CD4-positive, alpha-beta T cell (primary cell): Measurements from ENCODE around the gene PSMB3. TPM values are rescaled to one million over a fixed set of nuclear protein-coding genes. Genes with fewer than 3 reads are reported as not detected.

Experiments used
- ATAC-seq: fragments of 200-7000 bp; cut with Tn5 transposase; one replicate; pipeline ENCODE4 v1.10.0; 2022; ENCODE audit warnings: mild to moderate bottlenecking; ENCODE audit not compliant: poor library complexity
- CTCF ChIA-PET: fragments of 350-600 bp; sonication (Branson Sonifier 250); formaldehyde crosslinking; loops from one replicate; lab custom pipeline; 2021; ENCODE audit warnings: antibody characterized with exemption, inconsistent platforms; lab: Charles Lee
- POLR2A ChIA-PET: fragments of 350-600 bp; sonication (Branson Sonifier 250); formaldehyde crosslinking; loops from one replicate; lab custom pipeline; 2021; ENCODE audit warnings: antibody characterized with exemption, inconsistent platforms; lab: Charles Lee
- DNase-seq, 14 experiments: peaks; one replicate each; pipeline ENCODE4 v3.0.0-alpha.2; 2013 to 2020; ENCODE audit warnings: mixed read lengths in 2 of 14
- H3K27ac ChIP-seq, 2 donors: one replicate each; pipeline versions ENCODE4 v1.5.1 to v1.7.0; 2013; ENCODE audit warnings: low read length in 2 of 2, low read depth in 1 of 2, mild to moderate bottlenecking in 1 of 2
- H3K27me3 ChIP-seq, 2 experiments: 1 replicate in 1 of 2; 2 replicates in 1 of 2; pipeline versions ENCODE4 v1.6.1 to v1.7.0; 2013; ENCODE audit warnings: low read length in 2 of 2, control low read depth in 1 of 2, mild to moderate bottlenecking in 1 of 2, moderate library complexity in 1 of 2; ENCODE audit not compliant: insufficient read depth in 2 of 2, control insufficient read depth in 1 of 2
- H3K36me3 ChIP-seq: one replicate; pipeline ENCODE4 v1.6.1; 2013; ENCODE audit warnings: low read length, control low read depth; ENCODE audit not compliant: insufficient read depth
- H3K4me1 ChIP-seq: one replicate; pipeline ENCODE4 v1.6.1; 2013; ENCODE audit warnings: low read length, control low read depth; ENCODE audit not compliant: insufficient read depth
- H3K4me3 ChIP-seq: one replicate; pipeline ENCODE4 v1.5.1; 2013; ENCODE audit warnings: mild to moderate bottlenecking, low read length, moderate library complexity
- H3K9me3 ChIP-seq, 2 experiments: 1 replicate in 1 of 2; 2 replicates in 1 of 2; pipeline versions ENCODE4 v1.6.1 to v1.7.0; 2013; ENCODE audit warnings: low read length in 2 of 2, mild to moderate bottlenecking in 2 of 2, control low read depth in 1 of 2, moderate library complexity in 1 of 2; ENCODE audit not compliant: control insufficient read depth in 1 of 2, insufficient read depth in 1 of 2
- H3K27ac Mint-ChIP-seq: one replicate; pipeline ENCODE4 v1.8.0; 2020; ENCODE audit warnings: mixed read lengths
- H3K27me3 Mint-ChIP-seq: one replicate; pipeline ENCODE4 v1.8.0; 2021; ENCODE audit warnings: mixed read lengths
- H3K36me3 Mint-ChIP-seq: one replicate; pipeline ENCODE4 v1.8.0; 2021; ENCODE audit warnings: low read depth, mixed read lengths
- H3K4me1 Mint-ChIP-seq: one replicate; pipeline ENCODE4 v1.8.0; 2021; ENCODE audit warnings: low read depth, mixed read lengths
- H3K4me3 Mint-ChIP-seq: one replicate; pipeline ENCODE4 v1.8.0; 2020; ENCODE audit warnings: mild to moderate bottlenecking, mixed read lengths
- H3K9me3 Mint-ChIP-seq: one replicate; pipeline ENCODE4 v1.8.0; 2020; ENCODE audit warnings: mixed read lengths
- intact Hi-C, 2 experiments: fragments of 100-400 bp; cut with DNase I in 1 of 2; cut with micrococcal nuclease in 1 of 2; formaldehyde crosslinking; loops; one replicate each; pipeline versions ENCODE4 v1.15.1 to v1.9.0; 2023 to 2025; cut with DNase I, micrococcal nuclease
- total RNA-seq, 174 experiments: library from RNA in 2 of 174; stranded (reverse) in 2 of 174; gene quantifications; one replicate each; pipeline ENCODE4 v1.2.3 and lab custom pipeline; 2021 to 2026
- TF ChIP-seq, protein P1 (sequence below): fragments of 200-600 bp; IDR thresholded peaks from one replicate; pipeline ENCODE4 v1.8.0; 2022; ENCODE audit warnings: antibody characterized with exemption, mild to moderate bottlenecking

PSMB3 gene
- total RNA-seq, 2 experiments from 2014 or later: 46.6 to 55.0 TPM

DNA sequence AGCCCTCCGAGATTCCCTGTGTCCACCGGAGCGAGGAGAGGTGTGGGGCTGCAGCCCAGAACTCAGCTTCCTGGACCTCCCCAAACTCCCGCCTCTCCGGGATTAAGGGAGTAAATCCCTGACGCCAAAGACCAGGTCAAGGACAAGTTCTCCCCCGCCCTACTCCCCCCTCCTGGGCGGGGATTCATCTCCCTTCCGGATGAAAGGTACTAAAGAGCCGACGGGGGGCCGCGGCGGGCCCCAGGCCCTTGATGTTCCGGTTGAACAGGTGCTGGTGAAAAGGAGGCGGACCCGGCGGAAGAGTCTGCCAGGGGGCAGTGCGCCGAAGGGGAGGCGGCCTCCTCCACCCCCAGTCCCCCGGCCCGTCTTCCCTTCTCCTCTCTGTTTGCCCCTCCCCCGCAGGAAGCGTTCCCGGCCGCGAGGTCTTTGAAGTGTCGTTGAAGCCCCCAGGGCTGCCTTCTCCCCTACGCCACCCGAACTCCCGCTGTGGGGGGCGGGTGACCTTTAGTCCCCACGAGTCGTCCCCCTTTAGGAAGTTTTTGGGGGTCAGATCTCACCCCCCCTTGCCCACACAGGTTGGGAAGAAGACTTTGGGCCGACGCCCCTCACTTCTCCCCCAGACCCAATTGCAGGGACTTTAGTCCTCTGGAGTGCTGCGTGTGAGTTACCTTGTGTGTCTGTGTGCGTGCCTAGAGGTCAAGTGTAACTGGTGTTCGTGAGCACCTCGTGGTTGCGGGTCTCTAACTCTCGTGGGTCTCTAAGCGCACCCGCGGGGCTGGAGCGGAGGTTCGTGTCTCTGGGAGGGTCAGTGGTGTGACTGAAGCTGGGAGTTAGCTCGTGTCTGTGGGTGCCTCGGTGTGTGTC is 48.6 kb upstream of the PSMB3 start:
- H3K4me1 Mint-ChIP-seq: peaks cover 54% of the 10 kb centered on the region
- peak; percentile 37 to 84 (median 66) for DNase-seq
- H3K4me3 Mint-ChIP-seq: peak overlapping the region; percentile 95
- no peaks in the 10 kb centered on the region for H3K9me3 ChIP-seq
- POLR2A ChIA-PET: interaction anchor here (0.5 to 7.0 kb wide), 26 partner anchors 9 to 459 kb away, joined by 3 to 180 read pairs (median 4); partner anchors contain the start of genes CISD3, LASP1, PIP4K2B and PSMB3
- TF ChIP-seq, protein P1, sequence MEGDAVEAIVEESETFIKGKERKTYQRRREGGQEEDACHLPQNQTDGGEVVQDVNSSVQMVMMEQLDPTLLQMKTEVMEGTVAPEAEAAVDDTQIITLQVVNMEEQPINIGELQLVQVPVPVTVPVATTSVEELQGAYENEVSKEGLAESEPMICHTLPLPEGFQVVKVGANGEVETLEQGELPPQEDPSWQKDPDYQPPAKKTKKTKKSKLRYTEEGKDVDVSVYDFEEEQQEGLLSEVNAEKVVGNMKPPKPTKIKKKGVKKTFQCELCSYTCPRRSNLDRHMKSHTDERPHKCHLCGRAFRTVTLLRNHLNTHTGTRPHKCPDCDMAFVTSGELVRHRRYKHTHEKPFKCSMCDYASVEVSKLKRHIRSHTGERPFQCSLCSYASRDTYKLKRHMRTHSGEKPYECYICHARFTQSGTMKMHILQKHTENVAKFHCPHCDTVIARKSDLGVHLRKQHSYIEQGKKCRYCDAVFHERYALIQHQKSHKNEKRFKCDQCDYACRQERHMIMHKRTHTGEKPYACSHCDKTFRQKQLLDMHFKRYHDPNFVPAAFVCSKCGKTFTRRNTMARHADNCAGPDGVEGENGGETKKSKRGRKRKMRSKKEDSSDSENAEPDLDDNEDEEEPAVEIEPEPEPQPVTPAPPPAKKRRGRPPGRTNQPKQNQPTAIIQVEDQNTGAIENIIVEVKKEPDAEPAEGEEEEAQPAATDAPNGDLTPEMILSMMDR: no peak
- intact Hi-C loops: loop anchor here (2.0 kb wide), 2 partner anchors 27 to 49 kb away; partner anchors contain the start of gene PSMB3 (in 2 of the 2)
- H3K27ac ChIP-seq: peak overlapping the region; percentile 79 to 97
- H3K4me1 ChIP-seq: peaks cover 74% of the 10 kb centered on the region
- H3K36me3 ChIP-seq: peaks cover 13% of the 10 kb centered on the region
- peak overlapping the region; percentile 73 for H3K4me3 ChIP-seq
- no peaks in the 10 kb centered on the region for H3K9me3 Mint-ChIP-seq
- H3K27me3 ChIP-seq: no peaks in the 10 kb centered on the region
- H3K27ac Mint-ChIP-seq: peak overlapping the region; percentile 88
- CTCF ChIA-PET: interaction anchor here (1.9 kb wide), 1 partner anchor 25 kb away, joined by 6 read pairs; no protein-coding TSS in a partner anchor
- H3K36me3 Mint-ChIP-seq: peaks cover 59% of the 10 kb centered on the region
- no peaks in the 10 kb centered on the region for H3K27me3 Mint-ChIP-seq
- peak; percentile 4 for ATAC-seq

DNA sequence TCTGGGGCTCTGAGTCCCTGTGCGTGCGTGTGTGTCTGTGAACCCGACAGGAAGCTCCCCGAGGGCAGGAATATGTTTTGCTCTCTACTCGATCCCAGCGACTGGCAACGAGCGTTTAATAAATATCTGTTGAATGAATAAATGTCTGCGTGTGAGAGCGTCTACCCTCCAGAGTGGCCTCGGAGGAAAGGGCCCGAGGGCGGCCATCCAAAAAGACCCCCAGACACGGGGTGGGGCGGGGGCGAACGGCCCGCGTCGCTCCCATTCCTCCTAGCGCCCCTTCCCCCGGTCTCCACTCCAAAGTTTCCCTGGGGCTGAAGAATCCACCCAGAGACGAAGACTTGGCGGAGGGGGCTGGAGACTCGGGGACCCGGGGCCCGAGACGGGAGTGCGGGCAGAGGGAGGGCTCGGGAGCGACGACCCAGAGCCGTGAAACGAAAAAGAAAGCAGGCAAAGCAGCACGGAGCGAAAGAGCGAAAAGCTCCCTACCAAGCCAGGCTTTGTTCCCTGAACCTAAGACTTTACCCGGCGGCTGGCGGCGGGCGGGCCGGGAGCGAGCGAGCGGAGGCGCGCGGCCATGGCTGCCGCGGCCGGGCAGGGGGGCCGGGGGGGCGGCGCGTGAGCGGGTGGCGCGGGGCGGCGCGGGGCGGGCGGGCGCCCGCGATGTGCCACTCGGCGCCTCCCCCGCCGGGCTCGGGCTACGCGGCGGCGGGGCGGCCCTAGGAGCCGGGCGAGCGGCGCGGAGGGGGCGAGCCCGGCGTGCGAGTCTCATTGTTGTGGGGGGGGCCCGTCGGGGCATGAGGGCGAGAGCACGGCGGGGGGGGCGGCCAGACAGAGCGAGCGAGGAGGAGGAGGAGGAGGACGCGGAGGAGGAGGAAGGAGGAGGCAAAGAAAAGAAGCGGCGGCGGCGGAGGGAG is 47.7 kb upstream of the PSMB3 start, which contains the start of gene MLLT6:
TSS of gene MLLT6 (plus strand) at position 668 of the 917 bp plus-strand sequence. CDS start 360 bp downstream, outside the sequence.
- POLR2A ChIA-PET: interaction anchor here (0.6 to 7.0 kb wide), 24 partner anchors 9 to 448 kb away, joined by 3 to 180 read pairs (median 4); partner anchors contain the start of genes CISD3, LASP1, PIP4K2B and PSMB3
- Mint-ChIP-seq H3K27ac (peak within 1 kb of the TSS; percentile 88), H3K9me3 (no peaks in the 10 kb centered on the region), H3K27me3 (no peaks in the 10 kb centered on the region), H3K36me3 (peaks cover 68% of the 10 kb centered on the region), H3K4me3 (peak within 1 kb of the TSS; percentile 98), H3K4me1 (peaks cover 60% of the 10 kb centered on the region)
- Histone ChIP-seq H3K9me3 (no peaks in the 10 kb centered on the region), H3K4me3 (peak within 1 kb of the TSS; percentile 94), H3K4me1 (peaks cover 83% of the 10 kb centered on the region), H3K36me3 (peaks cover 22% of the 10 kb centered on the region), H3K27me3 (no peaks in the 10 kb centered on the region), H3K27ac (peak within 1 kb of the TSS; percentile 79 to 97)
- ATAC-seq (peak; percentile 60), DNase-seq (peak; percentile 66 to 93 (median 78))
- intact Hi-C loops: loop anchor here (2.0 kb wide), 1 partner anchor 48 kb away; the partner anchor contains the start of gene PSMB3 (in 2 of the 2)
- CTCF ChIA-PET: interaction anchor here (0.7 to 1.9 kb wide), 4 partner anchors 22 to 30 kb away, joined by 3 to 8 read pairs (median 4); no protein-coding TSS in a partner anchor
- TF ChIP-seq, protein P1: no peak

DNA sequence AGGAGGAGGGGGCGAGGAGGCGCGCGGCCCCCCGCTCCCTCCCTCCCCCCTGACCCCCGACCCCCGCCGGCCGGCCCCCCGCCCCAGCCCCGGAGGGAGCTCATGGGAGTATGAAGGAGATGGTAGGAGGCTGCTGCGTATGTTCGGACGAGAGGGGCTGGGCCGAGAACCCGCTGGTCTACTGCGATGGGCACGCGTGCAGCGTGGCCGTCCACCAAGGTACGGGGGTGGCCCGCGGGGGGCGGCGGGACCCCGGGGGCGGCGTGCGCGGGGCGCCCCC is 47.1 kb upstream of the PSMB3 start:
- no peak for DNase-seq
- Histone ChIP-seq H3K27me3 (no peaks in the 10 kb centered on the region), H3K4me3 (peak overlapping the region; percentile 94), H3K4me1 (peaks cover 86% of the 10 kb centered on the region), H3K9me3 (no peaks in the 10 kb centered on the region), H3K36me3 (peaks cover 28% of the 10 kb centered on the region), H3K27ac (peak overlapping the region in 1 of 2 donors; percentile 74)
- intact Hi-C loops: loop anchor here (2.0 kb wide), 1 partner anchor 47 kb away; the partner anchor contains the start of gene PSMB3 (in 2 of the 2)
- Mint-ChIP-seq H3K4me3 (peak overlapping the region; percentile 98), H3K36me3 (peaks cover 73% of the 10 kb centered on the region), H3K27ac (peak overlapping the region; percentile 88), H3K27me3 (no peaks in the 10 kb centered on the region), H3K4me1 (peaks cover 66% of the 10 kb centered on the region), H3K9me3 (no peaks in the 10 kb centered on the region)
- CTCF ChIA-PET: interaction anchor here (0.7 to 1.9 kb wide), 5 partner anchors 22 to 30 kb away, joined by 3 to 8 read pairs (median 3); no protein-coding TSS in a partner anchor
- peak; percentile 1 for ATAC-seq
- TF ChIP-seq, protein P1: no peak
- POLR2A ChIA-PET: interaction anchor here (1.0 to 7.0 kb wide), 17 partner anchors 10 to 448 kb away, joined by 3 to 180 read pairs (median 7); partner anchors contain the start of genes CISD3, LASP1, PIP4K2B and PSMB3
